ENCODE measurements around the gene VARS1. TPM values are rescaled to one million over a fixed set of nuclear protein-coding genes. Genes with fewer than 3 reads are reported as not detected.

The VARS1 gene
- total and polyA plus RNA-seq, 2 of the 8 experiments (the other 6 are each of a cell fraction or from before 2014, with no cell fraction given) = 53.5 to 162 TPM

DNA sequence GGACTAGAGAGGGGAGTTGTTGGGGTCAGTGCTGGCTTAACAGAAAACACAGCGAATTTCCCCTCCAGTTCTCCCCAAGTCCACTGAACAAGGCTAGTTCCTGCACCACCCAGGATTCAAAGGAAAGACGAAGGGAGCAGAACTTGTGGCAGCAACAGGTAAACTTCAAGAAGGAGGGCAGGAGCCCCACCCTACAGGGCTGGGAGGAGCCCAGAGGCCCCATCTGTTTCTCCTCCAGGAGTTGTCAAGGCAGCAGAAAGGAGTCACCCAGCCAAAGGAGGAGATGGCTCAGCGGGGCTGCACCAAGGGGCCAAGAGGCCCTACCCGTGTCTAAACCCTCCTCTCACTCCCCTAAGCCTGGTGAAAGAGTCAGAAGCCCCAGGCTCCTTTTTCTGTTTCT is 31.4 kb downstream of the VARS1 start:
- no peak overlapping the region for H2AK5ac ChIP-seq (ENCODE audit: low read depth, low read length)
- H3K79me2 ChIP-seq (ENCODE audit: control insufficient read depth in 1 of 2, insufficient read depth in 2 of 2, low read length in 2 of 2) = no peaks in the 10 kb centered on the region
- no peaks in the 10 kb centered on the region for H3K27me3 ChIP-seq (replicated peaks in 1 of 4; ENCODE audit: control insufficient read depth in 3 of 4, extremely low read depth in 1 of 4, insufficient read depth in 3 of 4, low read length in 3 of 4)
- H3K36me3 ChIP-seq (ENCODE audit: control insufficient read depth in 2 of 4, insufficient read depth in 4 of 4, low read length in 3 of 4) = peaks cover 0 to 16% (median 1%) of the 10 kb centered on the region in 4 experiments; a peak in 3 of 8 replicates
- no peak overlapping the region for H4K5ac ChIP-seq (ENCODE audit: insufficient read length, low read depth, low read length)
- POLR2A ChIA-PET (ENCODE audit: partially characterized antibody) = interaction anchor here (0.6 to 1.6 kb wide), 8 partner anchors 11 to 103 kb away, joined by 3 to 12 read pairs (median 4); partner anchors contain the start of genes C6orf47, DDAH2 and MSH5
- no peak overlapping the region for H2BK12ac ChIP-seq (ENCODE audit: low read depth, low read length)
- H4K20me1 ChIP-seq (replicated peaks in 1 of 2; ENCODE audit: control insufficient read depth in 1 of 2, insufficient read depth in 2 of 2, low read length in 2 of 2) = no peaks in the 10 kb centered on the region
- H3K79me1 ChIP-seq (ENCODE audit: low read depth, low read length) = no peaks in the 10 kb centered on the region
- no peak overlapping the region for H3K4me2 ChIP-seq (ENCODE audit: insufficient read depth in 1 of 2, low read depth in 2 of 2, low read length in 2 of 2)
- peaks cover 3% of the 10 kb centered on the region; the same call in 1 of the 2 replicates for H3K23me2 ChIP-seq (ENCODE audit: low read depth, low read length)
- H2BK5ac ChIP-seq (ENCODE audit: low read depth, low read length) = no peak overlapping the region
- DNase-seq (ENCODE audit: low read depth in 1 of 2, low spot score in 2 of 2) (no peak), FAIRE-seq (no peak)
- H2BK15ac ChIP-seq (ENCODE audit: low read length) = no peak overlapping the region
- no peak overlapping the region for H3K4me3 ChIP-seq (ENCODE audit: extremely low read depth in 1 of 4, insufficient read depth in 2 of 4, low read depth in 3 of 4, low read length in 4 of 4)
- no peaks in the 10 kb centered on the region for H3K9me3 ChIP-seq (ENCODE audit: insufficient read depth in 2 of 2, low read depth in 1 of 2, low read length in 1 of 2)
- no peak overlapping the region for H3K4ac ChIP-seq (replicated peaks; ENCODE audit: insufficient read length, low read depth, low read length)
- no peak overlapping the region for H3K18ac ChIP-seq (ENCODE audit: extremely low read depth, low read length)
- H4K8ac ChIP-seq (ENCODE audit: extremely low read depth, insufficient read depth, low read length) = no peak overlapping the region
- peaks cover 0 to 11% (median under 1%) of the 10 kb centered on the region in 4 experiments; a peak in 4 of 7 replicates for H3K4me1 ChIP-seq (replicated peaks in 1 of 4; ENCODE audit: control insufficient read depth in 3 of 4, insufficient read depth in 4 of 4, low read length in 3 of 4)
- no peak overlapping the region for H4K91ac ChIP-seq (replicated peaks; ENCODE audit: insufficient read length, low read length)
- no peak overlapping the region for H3K23ac ChIP-seq (ENCODE audit: insufficient read length)
- CTCF ChIA-PET (ENCODE audit: partially characterized antibody) = interaction anchor here (0.5 to 1.6 kb wide), 8 partner anchors 9 to 134 kb away, joined by 3 to 5 read pairs (median 3); partner anchors contain the start of genes CLIC1 and VWA7
- 98% methylated on average over 4 of the region's 4 CpGs; no CpG with 5 or more reads in 1 of the 2 experiments for WGBS, 2 experiments (ENCODE audit: extremely low coverage in 1 of 2, insufficient coverage in 1 of 2, insufficient read length in 1 of 2, insufficient replicate concordance in 2 of 2, low coverage in 1 of 2, low lambda C conversion rate in 2 of 2, missing lambda C conversion rate in 1 of 2)
- H2AFZ ChIP-seq (ENCODE audit: low read length) = no peak overlapping the region
- no peak overlapping the region for H2BK120ac ChIP-seq (replicated peaks; ENCODE audit: low read depth, low read length)
- H3K56ac ChIP-seq (replicated peaks; ENCODE audit: insufficient read length, low read depth, low read length) = no peak overlapping the region
- H3K14ac ChIP-seq (ENCODE audit: insufficient read length) = no peak overlapping the region
- no peak overlapping the region for H2BK20ac ChIP-seq (ENCODE audit: low read length)
- H3K27ac ChIP-seq (ENCODE audit: low read depth, low read length) = no peak overlapping the region
- H3K9ac ChIP-seq (replicated peaks in 1 of 4; ENCODE audit: extremely low read depth in 1 of 4, low read depth in 3 of 4, low read length in 3 of 4) = no peak overlapping the region
- no peak for TF ChIP-seq BACH1 (IDR thresholded peaks at IDR 0.05; ENCODE audit: low read length)
- TF ChIP-seq CHD2 (IDR thresholded peaks at IDR 0.05; ENCODE audit: low read length) = no peak
- no peak for TF ChIP-seq TAF7 (optimal IDR thresholded peaks at IDR 0.05; ENCODE audit: borderline replicate concordance, low read depth, low read length)
- no peak for TF ChIP-seq GABPA (IDR thresholded peaks at IDR 0.05; ENCODE audit: borderline replicate concordance, insufficient read depth, low read length)
- no peak for TF ChIP-seq USF2 (IDR thresholded peaks at IDR 0.05; ENCODE audit: low read length)
- TF ChIP-seq MAX (IDR thresholded peaks at IDR 0.05) = no peak
- no peak for TF ChIP-seq RNF2 (IDR thresholded peaks at IDR 0.05; ENCODE audit: borderline replicate concordance, low read depth, low read length, missing control alignments, poor library complexity, severe bottlenecking)
- no peak for TF ChIP-seq GTF2F1 (IDR thresholded peaks at IDR 0.05; ENCODE audit: borderline replicate concordance, low read depth, low read length)
- TF ChIP-seq CREB1 (IDR thresholded peaks at IDR 0.05) = no peak
- TF ChIP-seq SRF (IDR thresholded peaks at IDR 0.05; ENCODE audit: low read depth, low read length) = no peak
- TF ChIP-seq JUND (IDR thresholded peaks at IDR 0.05; ENCODE audit: low read length) = no peak
- TF ChIP-seq KDM5A (IDR thresholded peaks at IDR 0.05; ENCODE audit: low read length) = no peak
- TF ChIP-seq BRCA1 (IDR thresholded peaks at IDR 0.05; ENCODE audit: low read depth, low read length) = no peak
